ENCODE results near the gene NKX2-4.

NKX2-4 gene

DNA sequence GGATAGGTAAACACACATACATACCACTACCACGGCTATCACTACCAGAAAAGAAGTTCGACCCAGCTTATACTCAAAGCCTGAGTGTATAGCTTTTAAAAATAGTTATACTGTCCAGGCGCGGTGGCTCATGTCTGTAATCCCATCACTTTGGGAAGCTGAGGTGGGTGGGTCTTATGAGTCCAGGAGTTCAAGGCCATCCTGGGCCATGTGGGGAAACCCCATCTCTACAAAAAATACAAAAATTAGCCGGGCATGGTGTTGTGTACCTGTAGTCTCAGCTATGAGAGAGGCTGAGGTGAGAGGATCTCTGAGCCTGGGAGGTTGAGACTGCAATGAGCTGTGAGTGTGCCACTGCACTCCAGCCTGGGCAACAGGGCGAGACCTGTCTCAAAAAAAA lies 32.9 kb downstream of the NKX2-4 start:
- in situ Hi-C loops (cut with MboI; ENCODE audit: low sequenced_read_pairs): no loop called here

DNA sequence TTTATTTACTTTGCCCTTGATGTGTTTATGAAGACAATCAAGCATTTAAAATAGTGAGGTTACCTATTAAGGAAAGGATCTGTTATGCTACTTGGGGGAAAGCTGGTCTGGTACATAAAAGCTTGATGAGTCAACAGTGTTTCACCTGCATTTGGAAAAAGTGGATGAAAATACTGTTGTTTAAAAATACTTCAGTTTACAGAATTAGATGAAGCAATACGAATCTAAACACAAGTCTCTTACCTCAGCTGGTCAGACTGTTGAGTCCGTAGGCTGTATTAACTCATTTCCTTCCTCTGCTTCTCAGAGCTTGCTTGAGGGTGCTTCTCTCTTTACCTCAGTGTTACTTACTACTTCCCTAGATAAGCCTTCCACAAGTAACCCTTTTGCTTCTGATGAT lies 36.1 kb downstream of the NKX2-4 start:
- in situ Hi-C loops (cut with MboI; ENCODE audit: low sequenced_read_pairs): no loop called here

DNA sequence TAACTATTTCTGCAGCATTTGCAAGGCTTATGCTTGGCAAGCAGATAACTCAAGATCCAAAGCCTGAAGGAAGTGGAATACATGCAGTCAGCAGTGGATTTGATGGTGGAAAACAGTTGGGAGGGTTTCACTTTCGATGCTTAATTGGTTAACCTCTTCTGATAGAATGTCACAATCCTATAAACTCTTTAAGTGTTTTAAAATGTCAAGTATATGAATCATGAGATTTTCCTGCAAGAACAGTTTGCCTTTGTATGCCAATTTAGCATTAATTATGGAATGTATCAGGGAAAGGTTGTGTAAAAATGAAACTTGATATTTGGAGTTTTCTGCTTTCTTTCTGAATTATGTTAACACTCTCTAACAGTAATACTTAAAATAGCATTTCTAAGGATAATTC lies 36.6 kb downstream of the NKX2-4 start:
- in situ Hi-C loops (cut with MboI; ENCODE audit: low sequenced_read_pairs): no loop called here

GRCh38 chr20:21358737-21359136 lies 38.6 kb downstream of the NKX2-4 start:
- in situ Hi-C loops (cut with MboI; ENCODE audit: low sequenced_read_pairs): no loop called here

- in situ Hi-C loops (cut with MboI; ENCODE audit: low sequenced_read_pairs): no loop called here
Observed at GRCh38 chr20:21357844-21358243, 39.5 kb downstream of the NKX2-4 start.

- in situ Hi-C loops (cut with MboI; ENCODE audit: low sequenced_read_pairs): no loop called here
Observed at GRCh38 chr20:21356386-21356785, 40.9 kb downstream of the NKX2-4 start.

DNA sequence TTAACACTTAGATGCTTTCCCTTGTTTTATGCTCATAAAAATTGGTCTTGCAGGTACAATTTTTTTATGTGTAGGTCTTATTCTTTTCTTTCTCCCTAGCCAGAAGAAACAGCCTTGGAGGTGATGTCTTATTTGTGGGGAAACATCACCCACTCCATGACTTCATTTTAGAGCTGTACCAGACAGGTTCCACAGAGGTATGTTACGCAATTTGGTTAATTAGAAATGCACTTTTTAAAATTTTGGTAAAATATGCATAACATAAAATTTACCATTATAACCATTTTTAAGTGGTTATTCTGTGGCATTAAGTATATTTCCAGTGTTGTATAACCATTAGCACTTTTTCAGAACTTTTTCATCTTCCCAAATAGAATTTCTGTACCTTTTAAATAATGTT lies 41.3 kb downstream of the NKX2-4 start:
- in situ Hi-C loops (cut with MboI; ENCODE audit: low sequenced_read_pairs): no loop called here

GRCh38 chr20:21353236-21353635 lies 44.1 kb downstream of the NKX2-4 start:
- in situ Hi-C loops (cut with MboI; ENCODE audit: low sequenced_read_pairs): no loop called here

- in situ Hi-C loops (cut with MboI; ENCODE audit: low sequenced_read_pairs): no loop called here
Observed at GRCh38 chr20:21352703-21353102, 44.6 kb downstream of the NKX2-4 start.
